HG03135 (cell line): Measurements from ENCODE around the gene ACVR1.

Experiments
- ATAC-seq: cut with Tn5 transposase; IDR thresholded peaks from one replicate; pipeline ENCODE4 v1.9.1; 2021; ENCODE audit warnings: mild to moderate bottlenecking, moderate library complexity; ENCODE audit not compliant: unreplicated experiment

ACVR1 gene

DNA sequence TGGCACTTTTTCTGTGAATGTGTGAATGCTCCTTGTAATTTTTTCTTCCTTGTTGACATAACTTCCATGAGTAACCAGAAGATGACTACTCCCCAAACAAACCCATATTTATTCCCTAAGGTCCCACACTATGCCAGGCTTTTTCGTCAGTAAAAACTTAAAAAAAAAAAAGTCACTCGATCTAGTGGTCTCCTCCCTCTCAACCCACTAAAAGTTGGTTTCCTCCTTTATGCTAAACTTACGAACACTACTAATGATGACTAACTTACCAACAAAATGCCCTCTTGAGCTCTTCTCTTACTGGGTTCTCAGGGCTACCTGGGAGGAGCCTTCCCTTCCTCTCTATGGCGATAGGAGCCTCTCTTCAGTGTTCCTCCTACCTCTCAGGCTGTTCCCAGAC lies 18.2 kb downstream of the ACVR1 start:
- no peak for ATAC-seq

- no peak for ATAC-seq
Observed at GRCh38 chr2:157856187-157856515, 20.0 kb downstream of the ACVR1 start.

DNA sequence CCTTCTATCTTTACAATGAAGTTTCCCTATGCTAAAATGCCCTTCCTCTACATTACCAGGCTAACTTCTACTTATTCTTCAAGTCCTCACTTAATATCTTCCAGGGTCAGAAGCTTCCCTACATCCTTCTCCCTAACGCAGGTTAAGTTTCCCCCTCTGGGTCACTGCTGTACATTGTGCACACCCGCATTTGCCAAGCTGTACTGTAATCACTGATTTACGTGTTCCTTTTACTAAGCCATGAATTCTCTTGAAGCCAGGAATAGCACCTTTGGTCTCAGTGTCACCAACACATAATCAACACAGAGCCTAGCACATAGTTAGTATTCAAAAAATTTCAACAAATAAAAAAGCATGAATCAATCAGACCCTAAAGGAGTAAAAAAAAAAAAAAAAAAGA lies 22.3 kb downstream of the ACVR1 start:
- ATAC-seq, result no peak

GRCh38 chr2:157853211-157853610 lies 22.9 kb downstream of the ACVR1 start:
- no peak for ATAC-seq

GRCh38 chr2:157849591-157849990 lies 26.5 kb downstream of the ACVR1 start:
- no peak for ATAC-seq

DNA sequence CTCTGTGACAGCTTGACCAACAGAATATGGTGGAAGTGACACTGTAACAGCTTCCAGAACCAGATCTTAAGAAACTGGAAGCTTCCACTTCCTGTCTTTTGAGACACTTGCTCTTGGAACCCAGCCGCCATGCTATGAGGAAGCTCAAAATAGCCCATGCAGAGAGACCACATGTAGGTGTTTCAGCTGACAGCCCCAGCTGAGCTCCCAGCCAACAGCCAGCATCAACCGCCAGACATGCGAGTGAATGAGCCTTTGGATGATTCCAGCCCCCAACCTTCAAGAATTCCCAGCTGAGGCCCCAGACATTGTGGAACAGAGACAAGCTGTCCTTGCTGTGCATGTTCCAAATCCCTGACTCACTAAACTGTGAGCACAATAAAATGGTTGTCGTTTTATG lies 27.9 kb downstream of the ACVR1 start:
- no peak for ATAC-seq

DNA sequence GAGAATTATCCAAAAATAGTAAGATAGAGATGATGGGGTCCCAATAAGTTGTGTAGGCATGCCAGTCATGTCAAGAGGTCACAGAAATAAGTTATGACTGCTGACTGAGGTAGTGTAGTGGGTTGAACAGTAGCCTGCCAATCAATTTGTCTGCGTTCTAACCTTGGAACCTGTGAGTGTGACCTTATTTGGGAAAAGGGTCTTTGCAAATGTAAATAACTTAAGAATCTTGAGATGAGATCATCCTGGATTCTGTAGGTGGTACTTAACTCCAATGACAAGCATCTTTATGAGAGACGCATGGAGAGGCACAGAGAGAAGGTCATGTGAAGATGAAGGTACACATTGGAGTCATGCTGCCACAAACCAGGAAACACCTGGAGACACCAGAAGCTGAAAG lies 31.0 kb downstream of the ACVR1 start:
- no peak for ATAC-seq

DNA sequence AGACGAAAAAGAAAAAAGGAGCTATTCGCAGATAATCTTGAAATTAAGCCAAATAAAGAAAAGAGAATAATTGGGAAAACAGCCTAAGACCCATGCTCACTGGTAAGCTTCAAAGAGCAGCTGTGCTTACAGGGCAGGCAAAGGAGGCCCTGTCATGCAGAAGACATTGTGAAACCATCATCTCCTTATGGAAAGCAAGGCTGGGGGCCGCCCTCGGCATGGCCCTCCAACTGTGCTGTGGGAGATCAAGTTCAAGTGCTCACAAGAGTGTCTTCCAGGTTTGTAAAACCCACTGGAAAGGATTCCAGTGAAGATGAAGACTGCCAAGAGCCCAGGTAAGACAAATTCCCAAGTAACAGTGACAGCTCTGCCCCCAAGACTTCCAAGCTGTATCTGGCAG lies 32.2 kb downstream of the ACVR1 start:
- no peak for ATAC-seq

GRCh38 chr2:157843081-157843480 lies 33.0 kb downstream of the ACVR1 start:
- no peak for ATAC-seq

DNA sequence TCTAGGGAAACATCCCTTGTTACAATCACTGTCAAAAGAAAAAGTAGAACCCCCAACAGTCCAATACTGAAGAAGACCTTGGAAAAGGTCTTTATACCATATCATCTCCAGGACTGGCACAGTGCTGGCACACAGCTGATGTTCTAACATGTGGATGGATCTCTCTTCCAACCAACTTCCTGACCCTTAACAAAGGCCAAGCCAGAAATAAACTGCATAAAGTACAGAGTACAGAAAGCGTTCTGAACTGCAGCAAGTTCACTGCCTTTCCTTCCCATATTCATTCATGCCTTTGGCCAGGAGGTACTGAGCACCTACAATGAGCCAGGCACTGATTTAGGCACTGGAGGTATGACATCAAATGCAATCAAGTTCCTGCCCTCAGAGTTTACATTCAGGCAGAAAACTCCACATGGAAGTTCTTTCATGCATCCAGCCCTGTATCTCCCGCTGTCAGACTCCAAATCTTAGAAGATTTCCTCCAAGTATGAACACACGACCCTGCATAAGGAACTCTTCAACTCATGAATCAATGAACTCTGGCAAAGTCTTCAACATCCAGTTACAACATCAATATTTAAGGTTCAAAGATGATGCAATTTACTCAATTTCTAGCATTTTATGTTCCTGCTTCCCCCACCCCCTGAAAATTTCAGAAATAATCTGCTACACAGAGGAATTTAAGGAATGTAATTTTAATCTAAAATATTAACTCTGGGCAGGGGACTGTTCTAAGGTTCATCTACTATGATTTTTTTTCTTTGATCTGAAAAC lies 33.8 kb downstream of the ACVR1 start:
- no peak for ATAC-seq

DNA sequence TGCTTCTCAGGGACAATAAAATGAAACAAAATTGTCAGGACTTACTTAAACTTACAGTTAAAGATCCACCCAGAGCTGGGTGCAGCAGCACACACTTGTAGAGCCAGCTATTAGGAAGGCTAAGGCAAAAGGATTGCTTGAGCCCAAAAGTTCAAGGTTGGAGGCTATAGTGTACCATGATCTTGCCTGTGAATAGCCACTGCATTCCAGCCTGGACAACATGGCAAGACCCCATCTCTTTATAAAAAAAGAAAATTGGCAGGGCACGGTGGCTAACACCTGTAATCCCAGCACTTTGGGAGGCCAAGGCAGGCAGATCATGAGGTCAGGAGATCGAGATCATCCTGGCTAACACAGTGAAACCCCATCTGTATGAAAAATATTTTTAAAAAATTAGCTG lies 34.6 kb downstream of the ACVR1 start:
- no peak for ATAC-seq

DNA sequence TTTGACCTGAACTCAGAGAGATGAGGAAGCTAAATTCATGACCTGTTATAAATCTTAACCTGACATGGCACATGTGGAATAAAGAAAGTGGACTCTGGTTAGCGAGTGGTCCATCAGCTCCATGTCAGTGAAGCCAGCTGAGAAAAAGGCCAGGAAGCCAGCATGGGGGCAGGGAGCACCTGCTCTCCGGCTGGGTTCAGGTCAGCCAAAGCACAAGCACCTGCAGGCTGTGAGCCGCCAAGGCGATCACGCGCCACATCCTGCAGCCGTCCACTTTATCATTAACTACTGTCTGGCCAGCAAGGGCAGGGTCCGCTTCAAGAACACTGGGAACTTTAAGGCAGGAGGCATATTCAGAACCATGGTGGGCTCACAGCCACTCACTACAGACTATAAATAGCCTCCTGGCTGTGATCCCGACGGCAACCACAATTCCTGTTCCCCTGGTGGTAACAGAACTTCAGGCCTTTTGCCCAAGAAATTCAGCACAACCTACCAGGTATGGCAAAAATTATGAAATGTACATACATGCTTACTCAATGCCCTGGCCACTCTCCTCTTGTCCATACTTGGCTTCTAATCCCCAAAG lies 35.5 kb downstream of the ACVR1 start:
- ATAC-seq, result no peak

DNA sequence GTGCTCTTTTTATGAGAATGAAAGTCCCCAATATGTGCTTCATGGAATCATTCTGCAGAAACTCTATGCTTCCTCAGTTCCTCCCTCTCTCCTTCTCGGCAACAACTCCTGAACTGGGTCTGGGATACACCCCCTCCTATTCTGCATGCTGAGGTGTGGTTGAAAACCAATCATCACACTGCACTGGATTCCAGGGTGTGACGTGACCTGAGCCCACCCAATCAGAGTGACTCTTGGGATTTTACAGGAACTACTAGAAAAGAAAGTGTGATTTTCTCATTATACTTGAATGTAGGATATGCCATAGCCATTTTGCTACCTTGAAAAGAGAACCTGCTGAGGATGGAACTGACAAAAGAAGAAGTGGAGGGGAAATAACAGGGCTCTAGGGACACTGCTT lies 36.3 kb downstream of the ACVR1 start:
- no peak for ATAC-seq

DNA sequence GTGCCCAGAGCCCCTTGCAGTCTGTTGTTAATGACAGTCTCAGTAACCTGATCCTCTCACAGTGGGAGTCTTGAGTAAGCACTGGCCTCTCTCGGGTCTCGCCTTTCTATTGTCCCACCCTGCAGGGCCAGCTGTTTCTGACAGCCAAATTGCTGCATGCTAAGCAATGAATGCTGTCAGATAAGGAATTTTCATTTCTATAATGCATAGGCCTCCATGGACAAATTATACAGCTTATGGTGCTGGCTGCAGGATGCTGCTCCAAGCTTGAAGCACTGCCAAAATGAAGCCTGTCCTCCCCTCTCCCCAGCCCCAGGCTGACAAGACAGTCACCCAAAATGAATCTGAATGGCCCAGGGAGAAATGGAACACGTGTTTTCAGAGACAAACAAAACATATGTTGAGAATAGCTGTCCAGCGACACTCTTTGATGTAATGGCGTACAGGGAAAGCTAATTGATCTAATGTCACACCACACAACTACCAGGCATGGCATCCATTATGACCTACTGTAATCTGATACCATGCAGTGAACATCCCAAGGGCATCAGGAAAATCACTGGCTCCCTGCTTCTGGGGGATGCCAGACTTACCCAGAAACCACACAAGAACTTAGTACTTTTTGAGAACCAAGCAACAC lies 36.8 kb downstream of the ACVR1 start:
- ATAC-seq, result no peak

DNA sequence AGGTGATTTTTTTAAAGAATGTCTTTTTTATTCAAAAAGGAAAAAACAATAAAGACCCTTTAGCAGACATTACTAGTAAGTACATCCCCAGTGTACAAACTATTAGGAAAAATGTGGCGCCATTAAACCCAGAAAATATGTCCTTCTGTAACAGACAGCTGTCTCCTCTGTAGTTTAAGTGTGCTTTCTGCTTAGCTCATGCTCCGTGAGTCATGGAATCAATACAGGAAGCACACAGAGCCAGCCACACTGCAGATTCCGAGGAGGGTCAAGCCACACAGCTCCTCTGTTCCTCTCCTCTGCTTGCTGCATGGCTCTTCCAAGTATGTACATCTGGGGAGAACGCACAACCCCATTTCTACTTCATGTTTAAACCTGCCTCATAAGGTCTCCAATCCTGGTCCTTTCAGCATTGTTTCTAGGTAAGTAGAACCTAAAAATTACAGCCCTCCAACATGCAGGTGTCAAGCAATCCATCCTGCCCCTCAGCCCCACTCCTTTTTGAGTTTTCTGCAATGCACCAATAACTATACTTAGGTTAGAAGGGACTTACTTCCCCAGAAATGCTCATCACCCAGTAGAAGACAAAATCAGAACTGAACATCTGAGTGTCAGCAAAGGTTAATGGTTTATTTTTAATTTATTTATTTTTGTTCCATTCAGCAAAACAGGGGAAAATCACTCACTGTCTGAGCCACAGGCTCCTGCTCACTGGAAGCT lies 37.5 kb downstream of the ACVR1 start:
- ATAC-seq, result no peak

DNA sequence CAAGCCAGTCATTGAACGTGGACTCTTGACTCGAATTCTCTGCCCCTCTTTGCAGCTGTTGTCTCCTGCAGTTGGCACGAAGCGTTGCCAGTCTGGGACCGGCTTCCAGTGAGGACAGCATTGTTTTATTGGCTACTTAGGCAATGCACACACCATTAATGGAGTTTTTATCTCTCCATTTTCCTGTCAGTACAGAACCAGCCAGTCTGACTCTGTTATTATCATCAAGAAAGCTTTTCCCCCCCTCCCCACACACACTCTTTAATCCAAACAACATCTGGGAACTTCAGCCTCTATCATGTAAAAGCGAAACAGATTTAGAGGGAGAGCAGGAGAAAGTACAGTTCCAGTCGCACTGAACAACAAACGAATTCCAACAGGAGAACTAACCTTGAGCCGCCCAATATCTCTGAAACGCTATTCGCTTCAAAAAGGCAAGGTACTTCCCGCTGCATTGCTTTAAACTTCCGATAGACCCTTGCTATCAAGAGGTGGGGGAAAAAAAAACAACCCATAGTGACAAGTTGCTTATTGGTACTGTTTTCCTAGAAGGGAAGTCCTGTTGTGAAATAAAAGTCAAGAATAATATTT lies 38.2 kb downstream of the ACVR1 start:
- no peak for ATAC-seq

DNA sequence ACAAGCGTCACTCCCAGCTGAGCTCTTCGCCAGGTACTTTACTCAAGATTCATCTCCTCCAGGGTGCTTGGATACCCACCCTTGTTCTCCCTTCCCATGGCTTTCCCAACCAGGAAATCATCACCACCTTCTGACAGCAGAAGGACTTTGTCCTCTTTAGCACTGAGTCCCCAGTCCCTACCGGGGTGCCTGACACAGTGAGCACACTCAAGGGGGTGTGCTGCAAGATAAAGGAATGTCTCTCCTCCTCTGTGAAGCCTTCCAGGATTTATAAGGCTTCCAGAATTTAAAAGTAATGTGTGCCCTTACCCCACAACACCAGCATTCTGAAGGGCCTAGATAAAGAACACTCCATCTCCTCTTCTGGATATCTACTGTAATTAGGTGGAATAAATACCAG lies 39.6 kb downstream of the ACVR1 start:
- ATAC-seq, result no peak

DNA sequence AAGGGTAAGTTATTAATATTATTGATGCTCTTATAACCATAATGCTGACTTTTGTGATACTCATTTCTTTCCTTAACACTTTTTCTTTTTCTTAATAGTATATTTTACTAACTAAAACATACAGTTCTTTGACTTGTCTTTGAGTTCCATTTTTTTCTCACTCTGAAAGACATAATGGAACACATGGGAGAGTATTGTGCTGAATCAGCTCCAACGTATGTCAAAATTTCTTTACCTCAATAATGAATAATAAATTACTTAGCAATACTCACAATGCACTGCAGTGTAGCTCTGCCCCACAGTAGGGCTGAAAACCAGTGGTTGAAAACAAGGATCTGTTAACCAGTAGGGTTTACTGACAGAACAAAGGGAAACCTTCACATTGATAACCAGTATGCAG lies 40.7 kb downstream of the ACVR1 start:
- no peak for ATAC-seq

DNA sequence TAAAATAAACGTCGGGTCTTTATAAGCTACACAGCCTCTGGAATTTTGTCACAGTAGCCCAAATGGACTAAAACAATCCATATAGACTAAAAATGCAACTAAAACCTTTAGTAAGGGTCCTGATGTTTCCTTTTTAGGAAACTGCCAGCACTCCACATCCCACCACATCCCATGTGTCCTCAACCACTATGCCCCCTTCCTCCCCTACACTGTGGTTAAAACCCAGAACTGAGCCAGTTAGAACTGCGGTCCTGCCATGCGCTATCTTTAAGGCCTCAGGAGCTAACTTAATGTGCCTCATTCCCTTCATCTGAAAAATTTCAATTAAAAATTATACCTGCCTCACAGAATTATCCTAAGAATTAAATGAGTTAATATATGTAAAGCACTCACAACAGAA lies 41.1 kb downstream of the ACVR1 start:
- ATAC-seq, result no peak

- no peak for ATAC-seq
Observed at GRCh38 chr2:157833721-157834120, 42.4 kb downstream of the ACVR1 start.

DNA sequence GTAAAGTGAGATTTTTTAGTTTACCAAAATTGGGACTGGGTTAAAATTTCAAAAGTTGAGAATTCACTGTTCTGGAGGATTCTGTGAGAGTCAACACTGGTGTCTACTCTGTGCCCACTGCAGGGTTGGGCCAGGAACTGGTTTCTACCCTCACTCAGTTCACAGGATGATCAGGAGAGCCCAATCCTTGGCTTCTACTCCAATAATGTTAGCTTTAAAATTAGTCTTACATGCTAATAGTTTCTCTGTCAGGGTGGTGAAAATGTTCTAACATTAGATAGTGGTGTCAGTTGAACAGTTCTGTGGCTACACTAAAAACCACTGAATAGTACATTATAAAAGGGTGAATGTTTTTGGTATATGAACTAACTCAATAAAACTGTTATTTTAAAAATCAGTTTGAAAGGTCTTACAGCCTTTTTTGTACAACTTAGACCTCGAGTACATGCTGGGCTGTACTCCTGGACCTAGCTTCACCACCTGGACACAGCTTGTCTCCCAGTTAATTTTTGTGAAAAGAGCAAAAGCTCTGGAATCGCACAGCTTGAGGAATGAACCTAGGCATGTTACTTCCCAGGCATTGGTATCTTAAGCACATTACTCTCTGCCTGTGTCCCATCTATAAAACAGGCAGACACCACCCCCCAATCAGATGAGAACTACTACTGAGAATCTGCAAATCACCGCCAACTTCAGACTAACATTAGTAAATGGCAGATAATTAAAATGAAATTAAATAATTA lies 44.4 kb downstream of the ACVR1 start:
- ATAC-seq, result no peak
